NCI-H1105 (cell line): ENCODE measurements around the gene EVC2.
"Not testable (repeated sequence)": the region's sequence is repeated elsewhere in the genome, so short reads cannot be mapped to it uniquely, and the experiment has no call there.

Experiments used
- DNase-seq: peaks from one replicate; lab custom pipeline; 2025; lab: John Stamatoyannopoulos, UW

EVC2 gene

GRCh38 chr4:5742388-5742787, 34.0 kb upstream of the EVC2 start:
- no peak for DNase-seq

DNA sequence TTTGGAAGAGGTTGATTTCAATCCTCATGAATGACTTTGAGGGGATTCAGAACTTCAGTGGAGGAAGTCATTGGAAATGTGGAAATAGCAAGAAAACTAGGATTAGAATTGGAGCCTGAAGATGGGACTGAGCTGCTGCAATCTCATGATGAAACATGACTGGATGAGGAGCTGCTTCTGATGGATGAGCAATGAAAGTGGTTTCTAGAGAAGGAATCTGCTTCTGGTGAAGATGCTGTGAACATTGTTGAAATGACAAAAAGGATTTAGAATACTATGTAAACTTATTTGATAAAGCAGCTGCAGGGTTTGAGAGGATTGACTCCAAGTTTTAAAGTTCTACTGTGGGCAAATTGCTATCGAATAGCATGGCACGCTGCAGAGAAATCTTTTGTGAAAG, 29.7 kb upstream of the EVC2 start:
- no peak for DNase-seq

GRCh38 chr4:5735463-5735862, 27.1 kb upstream of the EVC2 start:
- no peak for DNase-seq

- DNase-seq: no peak
Measured at GRCh38 chr4:5734853-5735252, 26.5 kb upstream of the EVC2 start.

DNA sequence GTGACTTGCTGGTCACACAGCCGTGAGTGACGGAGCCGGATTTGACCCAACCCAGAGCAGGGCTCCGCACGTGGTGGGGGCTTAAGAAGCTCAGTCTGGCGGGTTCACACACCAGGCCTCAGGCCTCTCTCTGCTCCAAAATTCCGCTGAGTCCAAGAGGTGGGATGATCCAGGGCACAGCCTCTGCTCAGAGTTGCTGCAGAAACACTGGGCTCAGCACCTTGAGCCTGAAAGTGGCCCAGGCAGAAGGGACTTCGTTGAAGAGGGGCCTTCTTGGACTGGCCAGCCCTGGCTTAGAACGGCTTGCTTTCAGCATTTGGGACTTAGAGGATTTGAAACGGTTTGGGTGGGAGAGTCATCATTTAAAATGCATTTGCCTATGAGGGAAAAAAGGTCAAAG, 23.8 kb upstream of the EVC2 start:
- DNase-seq: no peak

- DNase-seq: no peak
Measured at GRCh38 chr4:5730993-5731990, 22.9 kb upstream of the EVC2 start.

GRCh38 chr4:5730436-5730835, 22.1 kb upstream of the EVC2 start:
- no peak for DNase-seq

GRCh38 chr4:5728412-5728811, 20.1 kb upstream of the EVC2 start:
- DNase-seq: not testable (repeated sequence)

GRCh38 chr4:5724377-5724776, 16.0 kb upstream of the EVC2 start:
- no peak for DNase-seq

- no peak for DNase-seq
Measured at GRCh38 chr4:5722328-5722727, 14.0 kb upstream of the EVC2 start.

DNA sequence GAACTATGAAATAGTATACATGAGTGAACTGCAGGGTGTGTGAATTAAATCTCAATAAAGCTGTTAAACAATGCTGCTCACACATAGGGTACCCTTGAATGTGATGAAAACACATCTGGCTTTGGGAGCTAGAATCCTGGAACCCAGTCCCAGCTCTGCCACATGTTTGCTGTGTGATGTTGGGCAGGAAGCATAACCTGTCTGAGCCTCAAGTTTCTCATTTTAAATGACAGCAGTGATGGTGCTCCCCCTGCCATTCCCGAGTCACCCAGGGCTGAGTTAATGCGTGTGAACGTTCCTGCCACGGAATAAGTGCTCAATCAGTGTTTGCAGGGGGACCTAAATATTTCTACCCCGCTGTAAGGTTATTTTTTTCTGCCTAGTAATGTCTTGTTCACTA, 13.6 kb upstream of the EVC2 start:
- DNase-seq: no peak

- no peak for DNase-seq
Measured at GRCh38 chr4:5720980-5721379, 12.6 kb upstream of the EVC2 start.

DNA sequence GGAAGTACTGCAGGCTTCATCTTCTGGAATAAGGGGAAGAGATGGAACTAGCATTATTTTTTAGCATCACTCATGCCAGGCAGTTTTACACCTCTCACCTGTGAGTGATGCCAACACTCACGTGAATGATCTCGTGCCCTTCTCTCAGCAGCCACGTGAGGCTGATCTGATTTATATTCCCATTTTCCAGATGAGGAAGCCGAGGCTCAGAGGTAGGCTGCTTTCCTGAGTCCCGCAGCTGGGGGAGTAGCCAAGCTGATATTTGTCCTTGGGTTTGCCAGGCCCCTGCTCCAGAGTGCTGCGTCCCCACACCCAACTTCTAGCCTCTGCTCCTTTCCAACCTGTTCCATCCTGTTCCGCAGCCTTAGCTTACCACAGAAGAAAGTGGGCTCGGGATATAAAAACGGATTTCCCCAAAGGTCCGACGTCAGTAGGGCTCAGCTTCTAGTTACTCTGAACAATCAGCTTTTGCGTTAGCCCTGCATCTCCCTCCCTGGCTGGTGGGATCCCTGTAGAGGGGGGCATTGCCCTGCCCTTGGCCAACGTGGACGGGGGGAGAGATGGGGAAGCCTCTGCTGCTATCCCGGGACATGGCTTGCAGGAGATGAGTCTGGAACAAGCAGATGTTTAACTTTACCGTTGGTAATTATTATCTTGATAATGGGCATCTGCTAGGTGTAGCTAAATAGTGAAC, 11.9 kb upstream of the EVC2 start:
- DNase-seq: no peak

DNA sequence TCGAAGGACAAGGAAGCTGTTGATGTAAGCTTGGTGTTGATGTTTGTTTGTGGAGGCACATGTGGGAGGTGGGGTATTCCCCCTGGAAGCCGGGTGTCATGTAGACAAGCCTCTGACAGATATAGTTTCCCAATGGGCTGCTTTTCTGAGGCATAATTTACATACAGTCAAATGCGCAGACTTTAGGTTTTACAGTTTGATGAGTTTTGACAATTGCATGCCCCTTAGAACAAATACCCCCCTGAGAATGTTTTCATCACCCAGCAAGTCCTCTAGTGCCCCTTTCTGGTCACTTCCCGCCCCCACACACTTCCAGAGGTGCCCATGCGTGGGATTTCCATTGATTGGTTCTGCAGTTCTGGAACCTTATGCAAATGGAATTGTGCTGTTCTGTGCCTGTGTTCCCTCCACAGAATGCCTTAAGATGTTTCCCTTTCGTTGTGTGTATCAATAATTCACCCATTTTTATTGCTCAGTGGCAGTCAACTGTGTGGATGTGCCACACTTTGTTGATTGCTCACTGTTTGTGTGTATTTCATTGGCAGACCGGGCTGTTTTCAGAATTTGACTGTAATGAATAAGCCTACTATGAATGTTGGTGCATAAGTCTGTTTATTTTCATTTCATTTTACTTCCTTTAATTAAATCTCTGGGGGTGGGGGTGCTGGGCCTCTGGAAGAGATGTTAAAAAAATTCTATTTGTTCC, 11.1 kb upstream of the EVC2 start:
- DNase-seq: no peak

GRCh38 chr4:5718411-5718810, 10.1 kb upstream of the EVC2 start:
- no peak for DNase-seq

DNA sequence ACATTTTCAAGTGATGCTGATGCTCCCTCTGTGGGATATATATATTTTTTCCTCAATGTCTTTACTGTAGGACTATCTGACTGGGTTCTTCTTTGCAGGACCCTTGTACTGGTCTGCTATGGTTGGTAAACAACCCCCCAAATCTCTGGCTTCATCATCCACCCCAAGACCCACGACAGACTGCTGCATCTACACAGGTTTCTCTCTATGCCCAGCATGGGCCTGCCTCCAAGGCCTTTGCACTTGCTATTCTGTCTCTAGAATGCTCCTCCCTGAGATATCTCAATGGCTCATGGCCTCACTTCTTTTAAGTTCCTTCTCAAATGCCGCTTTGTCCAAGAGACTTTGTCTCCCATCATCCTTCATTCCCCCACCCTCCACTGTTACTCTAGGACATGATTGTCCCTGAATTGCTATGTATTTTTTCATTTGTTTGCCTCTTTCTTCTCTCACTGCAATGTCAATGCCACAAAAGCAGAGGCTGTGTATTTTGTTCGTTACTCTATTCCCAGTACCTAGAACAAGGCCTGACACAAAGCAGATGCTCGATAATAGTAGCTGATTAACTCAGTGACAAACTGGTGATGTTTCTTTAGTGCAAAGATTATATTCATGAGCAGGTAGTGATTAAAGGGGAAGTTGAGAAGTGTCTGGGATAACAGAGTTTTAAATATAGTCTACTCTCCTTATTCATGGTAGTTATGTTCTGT, 9.2 kb upstream of the EVC2 start:
- DNase-seq: no peak

DNA sequence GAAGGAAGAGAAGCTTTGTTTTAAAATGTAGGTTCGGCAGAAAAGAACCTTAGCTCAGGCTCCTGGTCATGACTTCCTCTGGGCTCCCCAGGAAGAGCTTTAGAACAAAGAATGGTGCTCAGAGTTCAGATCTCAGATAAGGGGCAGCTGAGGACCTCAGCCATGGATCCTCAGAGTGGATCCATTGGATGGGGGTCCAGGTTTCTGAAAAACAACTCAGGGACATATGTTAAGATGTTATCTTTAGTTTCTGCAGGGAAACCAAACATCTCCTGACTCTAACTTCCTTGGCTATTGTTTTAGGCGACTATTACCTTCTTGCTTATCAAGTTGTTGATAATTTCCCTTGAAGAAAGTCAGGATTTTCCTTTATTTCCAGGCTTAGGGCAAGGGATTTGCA, 8.0 kb upstream of the EVC2 start:
- no peak for DNase-seq

- DNase-seq: no peak
Measured at GRCh38 chr4:5715357-5715756, 7.0 kb upstream of the EVC2 start.

DNA sequence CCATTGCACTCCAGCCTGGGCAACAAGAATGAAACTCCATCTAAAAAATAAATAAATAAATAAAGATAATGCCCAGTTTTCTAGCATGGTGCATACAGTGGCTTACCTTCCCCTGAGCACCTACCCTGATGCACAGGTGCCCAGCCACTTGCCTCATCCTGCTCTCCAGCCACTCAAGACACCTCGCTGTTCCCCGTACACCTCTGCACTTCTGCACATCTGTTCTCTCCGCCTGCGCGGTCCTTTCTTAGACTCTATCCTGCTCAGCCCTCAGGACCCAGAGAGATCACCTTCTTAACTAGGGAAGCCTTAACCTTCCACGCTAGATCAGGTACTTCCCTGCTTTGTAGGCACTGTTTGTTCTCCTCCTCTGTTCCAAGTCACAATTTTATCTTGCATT, 5.5 kb upstream of the EVC2 start:
- no peak for DNase-seq

DNA sequence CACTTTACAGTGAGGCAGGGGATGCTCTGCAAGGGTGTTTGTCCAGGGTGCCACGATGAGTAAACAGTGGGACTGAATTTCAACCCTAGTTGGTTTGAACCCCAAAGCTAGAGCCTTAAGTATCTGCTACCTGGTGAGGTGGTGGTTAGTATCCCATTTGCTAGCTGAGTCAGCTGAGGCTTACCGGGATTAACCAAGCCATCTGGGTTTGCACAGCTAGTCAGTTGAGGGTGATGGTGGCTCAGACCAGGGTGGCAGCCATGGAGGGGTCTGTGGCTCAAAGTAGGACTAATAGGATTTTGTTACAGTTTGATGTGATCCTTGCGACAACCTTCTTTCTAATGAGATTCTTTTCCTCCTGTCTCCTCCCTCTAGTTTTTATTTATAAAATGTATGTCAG, 4.6 kb upstream of the EVC2 start:
- DNase-seq: no peak

DNA sequence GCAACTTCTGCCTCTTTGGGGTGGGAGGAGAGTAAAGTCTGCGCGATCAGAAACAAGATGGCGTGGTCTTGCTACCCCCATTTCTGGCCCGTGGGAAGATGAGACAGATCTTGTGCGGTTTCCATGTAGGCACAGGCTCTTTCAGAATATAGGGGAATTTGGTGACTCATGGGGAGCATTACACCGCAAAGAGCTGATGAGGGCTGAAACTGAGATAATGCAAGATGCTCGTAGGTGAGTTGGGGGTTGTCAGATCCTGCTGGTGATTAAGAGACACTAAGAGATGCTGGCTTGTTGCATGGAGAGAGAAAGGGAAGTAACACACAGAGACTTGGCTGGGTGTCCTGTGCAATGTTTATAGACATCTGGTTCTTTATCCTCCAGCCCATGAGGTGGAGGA, 4.2 kb upstream of the EVC2 start:
- DNase-seq: no peak
